Gastrocnemius medialis (tissue), 4 donors: ENCODE measurements around the gene KNDC1. TPM values are rescaled to one million over a fixed set of nuclear protein-coding genes. Genes with fewer than 3 reads are reported as not detected.

ENCODE experiments used
- ATAC-seq, 2 donors: fragments of 150-250 bp; one replicate each; pipeline ENCODE4 v1.9.1; 2016
- DNase-seq, 2 donors: peaks; one replicate each; pipeline ENCODE4 v3.0.0-alpha.2; 2019
- H3K27ac ChIP-seq, 4 donors: fragments of 200-600 bp; sonication (generic); 1 replicate in 1 of 4; 2 replicates in 3 of 4; pipeline ENCODE4 v1.5.1; 2016 to 2018; ENCODE audit warnings: mild to moderate bottlenecking in 2 of 4, moderate library complexity in 1 of 4
- H3K27me3 ChIP-seq, 3 donors: fragments of 200-600 bp; sonication (generic) in 2 of 3; 1 replicate in 1 of 3; 2 replicates in 2 of 3; pipeline versions ENCODE4 v1.5.1 to v1.6.0; 2016 to 2019; ENCODE audit warnings: mild to moderate bottlenecking in 1 of 3, moderate library complexity in 1 of 3
- H3K36me3 ChIP-seq, 2 donors: fragments of 200-600 bp; sonication (generic) in 1 of 2; one replicate each; pipeline ENCODE4 v1.5.1; 2017 to 2018
- H3K4me1 ChIP-seq, 2 donors: fragments of 200-600 bp; sonication (generic) in 1 of 2; one replicate each; pipeline ENCODE4 v1.5.1; 2016 to 2017; ENCODE audit warnings: mild to moderate bottlenecking in 2 of 2
- H3K4me3 ChIP-seq, 4 donors: fragments of 200-600 bp; sonication (generic) in 3 of 4; 1 replicate in 1 of 4; 2 replicates in 3 of 4; pipeline ENCODE4 v1.5.1; 2016 to 2019; ENCODE audit warnings: mild to moderate bottlenecking in 2 of 4
- H3K9me3 ChIP-seq, 3 donors: fragments of 200-600 bp; sonication (generic) in 2 of 3; 1 replicate in 1 of 3; 2 replicates in 2 of 3; pipeline ENCODE4 v1.5.1; 2016 to 2019
- POLR2A ChIP-seq, 2 donors: fragments of 450-650 bp; IDR thresholded peaks; one replicate each; pipeline ENCODE4 v1.6.1; 2017; ENCODE audit warnings: antibody characterized with exemption in 2 of 2, mild to moderate bottlenecking in 2 of 2, moderate library complexity in 2 of 2
- in situ Hi-C, 4 donors: fragments of 200-750 bp; cut with MboI; loops; one replicate each; pipeline versions ENCODE4 v1.15.0 to v1.8.0; 2017; ENCODE audit warnings: low sequenced_read_pairs in 4 of 4
- intact Hi-C: fragments of 100-400 bp; cut with DNase I; formaldehyde crosslinking; loops from one replicate; pipeline ENCODE4 v1.15.1; 2023; ENCODE audit warnings: low total_unique reads
- total RNA-seq, 4 donors: library from RNA; depleted of rRNA; stranded (reverse); fragments of >200 nt; gene quantifications; one replicate each; pipeline versions ENCODE4 v1.1.0 to v1.2.3, GENCODE V29; 2016
- TF ChIP-seq, protein P1 (sequence below), 5 experiments: fragments of 450-650 bp in 3 of 5; fragments of 200-600 bp in 2 of 5; sonication (generic) in 2 of 5; IDR thresholded peaks in 4 of 5; conservative IDR thresholded peaks in 1 of 5; 1 replicate in 4 of 5; 2 replicates in 1 of 5; pipeline ENCODE4 v1.5.1; 2016 to 2019; ENCODE audit warnings: antibody characterized with exemption in 5 of 5, mild to moderate bottlenecking in 3 of 5, moderate library complexity in 3 of 5

KNDC1 gene
- total RNA-seq, 4 donors from 2014 or later = 0.04 to 0.13 TPM; not detected in 2

DNA sequence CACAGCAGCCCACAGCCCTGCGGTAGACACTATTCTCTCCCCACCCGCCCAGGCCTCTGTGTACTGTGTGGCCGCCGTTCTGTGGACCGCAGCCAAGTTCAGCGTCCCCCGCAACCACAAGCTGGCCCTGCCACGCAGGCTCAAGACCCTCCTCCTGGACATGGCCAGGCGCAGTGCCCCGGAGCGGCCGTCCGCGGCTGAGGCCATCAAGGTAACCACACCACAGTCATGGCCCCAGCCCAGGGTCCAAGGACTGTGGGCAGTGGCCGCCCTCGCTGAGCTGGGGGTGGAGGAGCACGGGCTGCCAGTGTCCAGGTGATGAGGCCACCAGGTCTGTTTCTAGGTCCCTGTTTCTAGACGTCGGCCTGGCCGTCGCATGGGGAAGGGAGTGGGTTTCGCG lies 35.6 kb downstream of the KNDC1 start:
- Histone ChIP-seq H3K4me1 (no peaks in the 10 kb centered on the region), H3K27ac (no peak overlapping the region), H3K4me3 (no peak overlapping the region), H3K9me3 (no peaks in the 10 kb centered on the region), H3K36me3 (no peaks in the 10 kb centered on the region), H3K27me3 (peaks cover 0 to 5% (median 3%) of the 10 kb centered on the region in 3 donors)
- TF ChIP-seq POLR2A (IDR thresholded peaks at IDR 0.05) = no peak
- TF ChIP-seq, protein P1, sequence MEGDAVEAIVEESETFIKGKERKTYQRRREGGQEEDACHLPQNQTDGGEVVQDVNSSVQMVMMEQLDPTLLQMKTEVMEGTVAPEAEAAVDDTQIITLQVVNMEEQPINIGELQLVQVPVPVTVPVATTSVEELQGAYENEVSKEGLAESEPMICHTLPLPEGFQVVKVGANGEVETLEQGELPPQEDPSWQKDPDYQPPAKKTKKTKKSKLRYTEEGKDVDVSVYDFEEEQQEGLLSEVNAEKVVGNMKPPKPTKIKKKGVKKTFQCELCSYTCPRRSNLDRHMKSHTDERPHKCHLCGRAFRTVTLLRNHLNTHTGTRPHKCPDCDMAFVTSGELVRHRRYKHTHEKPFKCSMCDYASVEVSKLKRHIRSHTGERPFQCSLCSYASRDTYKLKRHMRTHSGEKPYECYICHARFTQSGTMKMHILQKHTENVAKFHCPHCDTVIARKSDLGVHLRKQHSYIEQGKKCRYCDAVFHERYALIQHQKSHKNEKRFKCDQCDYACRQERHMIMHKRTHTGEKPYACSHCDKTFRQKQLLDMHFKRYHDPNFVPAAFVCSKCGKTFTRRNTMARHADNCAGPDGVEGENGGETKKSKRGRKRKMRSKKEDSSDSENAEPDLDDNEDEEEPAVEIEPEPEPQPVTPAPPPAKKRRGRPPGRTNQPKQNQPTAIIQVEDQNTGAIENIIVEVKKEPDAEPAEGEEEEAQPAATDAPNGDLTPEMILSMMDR (IDR thresholded peaks at IDR 0.05 in 4 of 5, conservative IDR thresholded peaks at IDR 0.05 in 1 of 5) = no peak
- ATAC-seq = no peak
- intact Hi-C loops (no loop called here), in situ Hi-C loops (no loop called here)
- no peak for DNase-seq

DNA sequence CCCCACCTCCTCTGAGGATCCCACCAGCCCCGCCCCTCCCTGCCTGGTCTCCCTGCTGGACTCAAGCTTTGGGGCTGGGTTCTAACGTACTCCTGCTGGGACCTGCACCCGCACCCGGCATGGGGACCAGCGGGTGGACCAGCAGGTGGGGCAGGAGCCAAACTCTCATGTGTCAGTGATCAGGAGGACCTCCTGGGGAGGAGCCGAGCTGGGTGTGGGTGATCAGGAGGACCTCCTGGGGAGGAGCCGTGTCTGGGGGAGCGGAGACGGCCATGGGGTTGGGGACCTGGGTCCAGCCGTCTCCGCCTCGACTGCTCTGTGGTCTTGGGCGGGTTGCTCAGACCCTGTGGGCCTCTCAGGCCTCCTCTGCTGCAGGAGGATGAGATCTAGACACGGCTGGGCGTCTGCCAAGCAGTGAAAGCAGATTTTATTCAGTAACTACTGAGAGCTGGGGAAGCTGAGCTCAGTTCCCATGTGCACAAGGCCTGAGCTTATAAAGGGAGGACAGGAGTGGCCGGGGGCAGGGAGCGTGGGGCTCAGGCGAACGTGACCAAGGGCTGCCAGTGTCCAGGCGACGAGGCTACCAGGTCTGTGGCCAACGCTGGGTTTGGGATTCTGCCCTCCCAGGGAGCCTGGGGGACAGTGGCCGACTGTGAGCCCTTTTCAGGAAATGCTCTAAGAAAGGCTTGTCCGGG lies 36.3 kb downstream of the KNDC1 start:
- intact Hi-C loops (no loop called here), in situ Hi-C loops (no loop called here)
- ATAC-seq (no peak), DNase-seq (no peak)
- H3K4me3 ChIP-seq = no peak overlapping the region
- H3K27me3 ChIP-seq = peaks cover 0 to 5% (median 3%) of the 10 kb centered on the region in 3 donors
- no peaks in the 10 kb centered on the region for H3K4me1 ChIP-seq
- H3K9me3 ChIP-seq = no peaks in the 10 kb centered on the region
- H3K27ac ChIP-seq = no peak overlapping the region
- H3K36me3 ChIP-seq = no peaks in the 10 kb centered on the region
- TF ChIP-seq, protein P1 (IDR thresholded peaks at IDR 0.05 in 4 of 5, conservative IDR thresholded peaks at IDR 0.05 in 1 of 5) = no peak
- no peak for TF ChIP-seq POLR2A (IDR thresholded peaks at IDR 0.05)

DNA sequence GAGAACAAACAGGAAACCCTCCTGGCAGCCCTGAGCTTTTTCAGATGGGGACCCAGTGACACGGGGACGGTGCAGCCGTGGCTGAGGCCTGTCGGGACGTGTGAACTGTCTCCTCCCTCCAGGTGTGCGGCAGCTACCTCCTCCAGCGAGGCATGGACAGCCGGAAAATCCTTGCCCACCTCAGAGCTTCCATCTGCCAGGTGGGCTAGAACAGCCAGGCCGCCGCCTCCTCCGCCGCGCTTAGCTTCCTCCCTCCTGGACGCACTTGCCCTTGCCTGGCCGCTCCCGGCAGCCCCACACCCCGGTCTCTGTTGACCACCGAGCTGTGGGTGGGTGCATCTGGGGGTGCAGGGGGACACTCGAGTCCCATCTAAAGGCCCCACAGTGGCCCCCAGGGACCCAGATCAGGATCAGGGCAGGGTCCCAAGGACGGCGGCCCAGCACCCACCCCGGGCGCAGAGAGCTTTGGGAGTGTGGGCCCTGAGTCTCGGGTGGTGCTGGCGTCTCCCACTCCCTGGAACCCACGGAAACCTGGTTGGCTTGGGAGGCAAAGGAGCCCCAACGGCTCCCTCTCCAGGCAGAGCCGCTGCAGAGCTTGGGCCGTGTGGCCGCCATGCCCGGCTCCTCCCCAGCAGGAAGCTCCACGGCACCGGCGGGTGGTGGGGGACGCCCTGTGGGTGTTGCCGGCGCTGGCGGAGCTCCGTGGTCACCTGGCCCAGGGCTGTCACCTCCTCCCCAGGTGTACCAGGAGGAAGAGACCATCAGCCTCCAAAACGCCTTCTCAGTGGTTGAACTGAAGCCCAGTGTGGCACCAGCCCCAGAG lies 37.1 kb downstream of the KNDC1 start:
- in situ Hi-C loops (no loop called here), intact Hi-C loops (no loop called here)
- TF ChIP-seq, protein P1 (IDR thresholded peaks at IDR 0.05 in 4 of 5, conservative IDR thresholded peaks at IDR 0.05 in 1 of 5) = no peak
- TF ChIP-seq POLR2A (IDR thresholded peaks at IDR 0.05) = no peak
- no peaks in the 10 kb centered on the region for H3K4me1 ChIP-seq
- H3K27ac ChIP-seq = no peak overlapping the region
- H3K4me3 ChIP-seq = no peak overlapping the region
- DNase-seq (no peak), ATAC-seq (no peak)
- H3K27me3 ChIP-seq = peaks cover 0 to 5% (median 3%) of the 10 kb centered on the region in 3 donors
- no peaks in the 10 kb centered on the region for H3K36me3 ChIP-seq
- H3K9me3 ChIP-seq = no peaks in the 10 kb centered on the region

DNA sequence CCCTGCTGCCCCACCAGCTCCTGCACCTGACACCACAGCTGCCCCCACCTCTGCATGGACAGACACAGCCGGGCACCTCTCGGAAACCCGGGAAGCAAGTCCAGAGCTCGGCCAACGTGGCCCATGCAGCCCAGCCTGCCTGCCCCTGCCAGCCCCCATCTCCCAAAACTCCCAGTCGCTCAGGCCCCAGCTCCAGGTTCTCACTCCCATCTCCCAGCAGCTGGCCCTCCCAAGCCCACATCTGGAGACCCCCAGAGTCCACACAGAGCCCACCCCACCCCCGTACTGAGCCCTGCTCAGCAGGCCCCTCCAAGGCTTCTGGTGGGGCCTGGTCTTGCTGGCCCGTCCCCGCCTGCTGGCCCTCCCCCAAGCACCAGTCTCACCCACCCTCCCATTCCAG lies 37.8 kb downstream of the KNDC1 start:
- in situ Hi-C loops (no loop called here), intact Hi-C loops (no loop called here)
- Histone ChIP-seq H3K4me1 (no peaks in the 10 kb centered on the region), H3K9me3 (no peaks in the 10 kb centered on the region), H3K36me3 (no peaks in the 10 kb centered on the region), H3K27ac (no peak overlapping the region), H3K27me3 (peaks cover 0 to 5% (median 3%) of the 10 kb centered on the region in 3 donors), H3K4me3 (no peak overlapping the region)
- no peak for TF ChIP-seq POLR2A (IDR thresholded peaks at IDR 0.05)
- TF ChIP-seq, protein P1 (IDR thresholded peaks at IDR 0.05 in 4 of 5, conservative IDR thresholded peaks at IDR 0.05 in 1 of 5) = no peak
- DNase-seq = no peak
- no peak for ATAC-seq
